Neural cell (in vitro differentiated cells): ENCODE results near the gene GSTA3.

Experiments used
- EP300 ChIP-seq: fragments of 450-650 bp; conservative IDR thresholded peaks from 2 replicates; pipeline ENCODE4 v1.6.1; 2014; ENCODE audit warnings: antibody characterized with exemption, mild to moderate bottlenecking, moderate library complexity; ENCODE audit not compliant: poor library complexity, severe bottlenecking
- EZH2 ChIP-seq: fragments of 200-600, 300-800 bp; shearing (Covaris generic), sonication (generic); IDR thresholded peaks from 2 replicates; pipeline ENCODE4 v1.6.1; 2014; ENCODE audit warnings: antibody characterized with exemption, low read length, borderline replicate concordance, mild to moderate bottlenecking; ENCODE audit not compliant: insufficient read depth, poor library complexity, severe bottlenecking
- MXI1 ChIP-seq: fragments of 450-650 bp; conservative IDR thresholded peaks from 2 replicates; pipeline ENCODE4 v1.6.1; 2014; ENCODE audit warnings: antibody characterized with exemption, mild to moderate bottlenecking; ENCODE audit not compliant: poor library complexity, severe bottlenecking
- RAD21 ChIP-seq: fragments of 450-650 bp; conservative IDR thresholded peaks from 2 replicates; pipeline ENCODE4 v1.6.1; 2014; ENCODE audit warnings: antibody characterized with exemption, mild to moderate bottlenecking, moderate library complexity
- TAF1 ChIP-seq: IDR thresholded peaks from 2 replicates; pipeline ENCODE4 v1.6.1; 2012; ENCODE audit warnings: low read depth
- TF ChIP-seq, protein P1 (sequence below): fragments of 450-650 bp; IDR thresholded peaks from 2 replicates; pipeline ENCODE4 v1.5.1; 2014; ENCODE audit warnings: antibody characterized with exemption, mild to moderate bottlenecking, moderate library complexity; ENCODE audit not compliant: poor library complexity, severe bottlenecking

DNA sequence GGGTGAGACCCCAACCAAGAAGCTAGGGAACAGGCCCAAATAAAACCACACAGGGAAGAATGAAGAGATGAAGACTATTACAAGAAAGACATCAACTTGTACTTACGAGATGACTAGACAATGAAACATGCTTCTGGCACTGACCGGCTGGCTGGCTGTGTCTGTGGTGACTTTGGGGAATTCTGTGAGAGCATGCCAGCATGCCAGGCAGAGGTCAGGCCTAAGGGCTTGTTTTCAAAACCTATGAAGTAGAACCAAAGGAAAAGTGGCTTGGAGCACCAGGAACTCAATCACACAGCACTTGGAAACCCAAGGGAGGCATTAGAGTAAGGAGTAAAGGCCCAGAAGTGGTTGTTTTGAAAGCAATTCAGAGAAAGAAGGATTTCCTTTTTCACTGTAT, 28.4 kb upstream of the GSTA3 start:
- TF ChIP-seq, protein P1, sequence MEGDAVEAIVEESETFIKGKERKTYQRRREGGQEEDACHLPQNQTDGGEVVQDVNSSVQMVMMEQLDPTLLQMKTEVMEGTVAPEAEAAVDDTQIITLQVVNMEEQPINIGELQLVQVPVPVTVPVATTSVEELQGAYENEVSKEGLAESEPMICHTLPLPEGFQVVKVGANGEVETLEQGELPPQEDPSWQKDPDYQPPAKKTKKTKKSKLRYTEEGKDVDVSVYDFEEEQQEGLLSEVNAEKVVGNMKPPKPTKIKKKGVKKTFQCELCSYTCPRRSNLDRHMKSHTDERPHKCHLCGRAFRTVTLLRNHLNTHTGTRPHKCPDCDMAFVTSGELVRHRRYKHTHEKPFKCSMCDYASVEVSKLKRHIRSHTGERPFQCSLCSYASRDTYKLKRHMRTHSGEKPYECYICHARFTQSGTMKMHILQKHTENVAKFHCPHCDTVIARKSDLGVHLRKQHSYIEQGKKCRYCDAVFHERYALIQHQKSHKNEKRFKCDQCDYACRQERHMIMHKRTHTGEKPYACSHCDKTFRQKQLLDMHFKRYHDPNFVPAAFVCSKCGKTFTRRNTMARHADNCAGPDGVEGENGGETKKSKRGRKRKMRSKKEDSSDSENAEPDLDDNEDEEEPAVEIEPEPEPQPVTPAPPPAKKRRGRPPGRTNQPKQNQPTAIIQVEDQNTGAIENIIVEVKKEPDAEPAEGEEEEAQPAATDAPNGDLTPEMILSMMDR = no peak
- TF ChIP-seq RAD21 (no peak), MXI1 (no peak), TAF1 (no peak), EP300 (no peak), EZH2 (no peak)
